HEK293T (cell line): ENCODE results near the gene RAC2.

Experiments used
- CTCF ChIA-PET: fragments of 350-600 bp; formaldehyde crosslinking; extraction: SDS; loops from one replicate; lab custom pipeline; 2021; ENCODE audit warnings: antibody characterized with exemption, inconsistent platforms; lab: Yijun Ruan, JAX
- POLR2A ChIA-PET: fragments of 350-600 bp; formaldehyde crosslinking; extraction: SDS; loops from one replicate; lab custom pipeline; 2020; ENCODE audit warnings: antibody characterized with exemption, inconsistent platforms; lab: Yijun Ruan, JAX
- DNase-seq: peaks from one replicate; pipeline ENCODE4 v3.0.0; 2012; ENCODE audit warnings: mixed read lengths; ENCODE audit errors: extremely low spot score
- ARNT ChIP-seq: fragments of 450-650 bp; IDR thresholded peaks from 2 replicates; pipeline ENCODE4 v1.6.1; 2017; ENCODE audit warnings: mild to moderate bottlenecking
- BHLHE40 ChIP-seq: fragments of 450-650 bp; IDR thresholded peaks from 2 replicates; pipeline ENCODE4 v1.6.1; 2016; ENCODE audit warnings: mild to moderate bottlenecking, moderate library complexity, borderline replicate concordance
- CTBP1 ChIP-seq: fragments of 450-650 bp; IDR thresholded peaks from 2 replicates; pipeline ENCODE4 v1.6.1; 2016; ENCODE audit warnings: borderline replicate concordance
- ELF4 ChIP-seq: fragments of 450-650 bp; IDR thresholded peaks from 2 replicates; pipeline ENCODE4 v1.6.1; 2017; ENCODE audit warnings: antibody characterized with exemption
- FOXA1 ChIP-seq: fragments of 450-650 bp; IDR thresholded peaks from 2 replicates; pipeline ENCODE4 v1.6.1; 2016; ENCODE audit warnings: mild to moderate bottlenecking
- FOXK2 ChIP-seq: fragments of 450-650 bp; IDR thresholded peaks from 2 replicates; pipeline ENCODE4 v1.6.1; 2016; ENCODE audit warnings: mild to moderate bottlenecking
- FOXM1 ChIP-seq: fragments of 450-650 bp; IDR thresholded peaks from 2 replicates; pipeline ENCODE4 v1.6.1; 2017; ENCODE audit warnings: mild to moderate bottlenecking, borderline replicate concordance
- HDGF ChIP-seq: fragments of 450-650 bp; IDR thresholded peaks from 2 replicates; pipeline ENCODE4 v1.6.1; 2017; ENCODE audit warnings: antibody characterized with exemption, borderline replicate concordance
- L3MBTL2 ChIP-seq: fragments of 450-650 bp; conservative IDR thresholded peaks from 2 replicates; pipeline ENCODE4 v1.6.1; 2016; ENCODE audit warnings: mild to moderate bottlenecking
- LEF1 ChIP-seq: fragments of 450-650 bp; IDR thresholded peaks from 2 replicates; pipeline ENCODE4 v1.6.1; 2017; ENCODE audit warnings: mild to moderate bottlenecking, borderline replicate concordance
- NFRKB ChIP-seq: fragments of 450-650 bp; IDR thresholded peaks from 2 replicates; pipeline ENCODE4 v1.6.1; 2016; ENCODE audit warnings: mild to moderate bottlenecking, moderate library complexity
- SP1 ChIP-seq: fragments of 450-650 bp; IDR thresholded peaks from 2 replicates; pipeline ENCODE4 v1.6.1; 2017
- SUZ12 ChIP-seq: fragments of 450-650 bp; IDR thresholded peaks from 2 replicates; pipeline ENCODE4 v1.6.1; 2016; ENCODE audit warnings: mild to moderate bottlenecking
- TARDBP ChIP-seq: fragments of 450-650 bp; IDR thresholded peaks from 2 replicates; pipeline ENCODE4 v1.6.1; 2016
- ZNF384 ChIP-seq: fragments of 450-650 bp; IDR thresholded peaks from 2 replicates; pipeline ENCODE4 v1.6.1; 2016
- TF ChIP-seq, protein P1 (sequence below): fragments of 450-650 bp; IDR thresholded peaks from 2 replicates; pipeline ENCODE4 v1.6.1; 2016

The RAC2 gene

DNA sequence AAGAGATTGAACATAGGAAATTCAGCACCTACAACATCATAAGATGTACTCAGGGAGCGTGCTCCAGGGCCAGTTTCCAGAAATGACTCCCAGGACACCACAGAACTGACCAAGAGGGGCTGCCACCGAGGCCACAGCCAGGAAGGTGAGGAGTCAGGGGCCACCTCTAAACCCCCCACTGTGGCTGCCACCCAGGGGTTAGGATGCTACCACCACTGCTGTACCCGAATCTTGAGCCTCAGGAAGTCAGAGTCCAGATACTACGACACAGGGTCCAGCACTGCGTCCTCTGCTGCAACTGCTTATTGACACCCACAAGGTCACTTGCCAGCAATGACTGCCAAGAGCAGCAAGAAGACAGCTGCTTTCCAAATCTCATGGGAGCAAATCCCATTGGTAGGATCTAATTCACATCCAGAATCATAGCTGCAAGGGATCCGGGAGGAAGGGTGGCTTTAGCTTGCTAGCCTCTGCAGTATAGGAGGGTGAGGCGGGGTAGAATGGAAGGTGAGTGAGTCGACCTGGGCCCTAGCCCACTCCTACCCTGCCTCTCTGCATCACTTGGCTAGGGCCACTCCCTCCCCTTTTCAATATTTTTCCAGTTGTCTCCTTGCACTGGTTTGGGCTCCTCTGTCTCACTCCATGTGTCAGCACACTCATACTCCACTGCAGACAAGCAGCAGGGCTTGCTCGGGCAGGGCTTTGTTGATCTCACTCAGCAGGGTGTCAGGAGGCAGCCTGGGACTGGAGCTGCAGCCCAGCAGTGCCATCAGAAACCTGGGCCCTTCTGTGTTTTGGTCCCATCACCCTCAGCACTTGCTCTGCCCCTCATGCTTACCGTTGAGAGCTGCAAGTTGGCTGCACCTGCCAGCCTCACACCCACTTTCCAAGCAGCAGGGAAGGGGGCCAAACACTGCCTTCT lies 20.2 kb upstream of the RAC2 start:
- DNase-seq = no peak

DNA sequence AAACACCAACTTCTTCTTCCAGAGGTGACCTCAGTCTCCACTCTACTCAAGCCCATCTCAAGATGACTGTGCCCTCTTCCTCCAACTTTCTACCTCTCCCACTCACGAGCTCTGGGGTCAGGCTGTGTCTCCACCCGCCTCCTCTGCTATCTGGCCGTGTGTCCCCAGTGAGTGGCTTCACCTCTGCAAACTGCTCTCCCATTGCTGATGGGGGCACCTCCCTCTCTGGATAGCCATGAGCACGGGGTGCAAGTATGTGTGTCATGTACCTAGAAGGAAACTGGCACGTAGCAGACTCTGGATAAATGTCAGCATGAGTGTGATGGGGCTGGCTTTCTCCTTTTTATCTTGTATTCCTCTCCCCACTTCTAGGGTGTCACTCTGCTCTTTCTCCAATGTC lies 18.3 kb upstream of the RAC2 start:
- POLR2A ChIA-PET = no interaction called here

More for the DNA sequence above, 20.2 kb upstream of the RAC2 start:
- ChIA-PET CTCF (no interaction called here), POLR2A (interaction anchor here (1.0 kb wide), 1 partner anchor 64 kb away, joined by 3 read pairs; no protein-coding TSS in a partner anchor)
- TF ChIP-seq CTBP1 (no peak), SP1 (no peak), L3MBTL2 (no peak), ARNT (no peak), TARDBP (no peak), LEF1 (no peak), FOXM1 (no peak), FOXK2 (no peak), ZNF384 (no peak)
- TF ChIP-seq, protein P1, sequence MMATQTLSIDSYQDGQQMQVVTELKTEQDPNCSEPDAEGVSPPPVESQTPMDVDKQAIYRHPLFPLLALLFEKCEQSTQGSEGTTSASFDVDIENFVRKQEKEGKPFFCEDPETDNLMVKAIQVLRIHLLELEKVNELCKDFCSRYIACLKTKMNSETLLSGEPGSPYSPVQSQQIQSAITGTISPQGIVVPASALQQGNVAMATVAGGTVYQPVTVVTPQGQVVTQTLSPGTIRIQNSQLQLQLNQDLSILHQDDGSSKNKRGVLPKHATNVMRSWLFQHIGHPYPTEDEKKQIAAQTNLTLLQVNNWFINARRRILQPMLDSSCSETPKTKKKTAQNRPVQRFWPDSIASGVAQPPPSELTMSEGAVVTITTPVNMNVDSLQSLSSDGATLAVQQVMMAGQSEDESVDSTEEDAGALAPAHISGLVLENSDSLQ = no peak

DNA sequence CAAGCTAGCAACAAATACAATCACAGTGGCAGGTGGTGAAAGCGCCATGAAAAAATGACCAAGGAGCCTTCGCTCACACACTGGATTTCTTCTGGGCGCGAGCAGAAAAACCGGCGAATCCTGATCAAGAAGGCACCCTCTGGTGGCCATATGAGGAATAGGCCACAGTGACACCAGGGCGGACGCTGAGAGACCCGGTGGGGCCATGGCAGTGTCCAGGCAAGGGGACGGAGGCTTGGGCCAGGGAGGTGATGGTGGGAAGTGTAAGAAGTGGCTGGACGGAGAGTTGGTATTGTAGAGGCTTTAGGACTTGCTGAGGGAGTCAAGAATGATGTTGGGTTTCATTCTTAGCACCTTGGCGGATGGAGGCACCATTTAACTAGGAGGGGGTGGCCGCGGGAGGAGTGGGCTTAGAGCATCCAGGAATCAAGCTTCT lies 16.9 kb upstream of the RAC2 start:
- POLR2A ChIA-PET = interaction anchor here (1.0 kb wide), 1 partner anchor 32 kb away, joined by 3 read pairs; no protein-coding TSS in a partner anchor
- CTCF ChIA-PET = interaction anchor here (0.6 to 2.2 kb wide), 13 partner anchors 9 to 216 kb away, joined by 3 to 13 read pairs (median 3); partner anchors contain the start of gene RAC2
- TF ChIP-seq FOXM1 = no peak
- no peak for TF ChIP-seq LEF1
- TF ChIP-seq SUZ12 = no peak
- no peak for TF ChIP-seq TARDBP
- no peak for TF ChIP-seq NFRKB
- TF ChIP-seq ARNT = no peak
- no peak for TF ChIP-seq FOXK2
- no peak for TF ChIP-seq SP1
- no peak for TF ChIP-seq HDGF
- TF ChIP-seq FOXA1 = no peak
- no peak for TF ChIP-seq CTBP1
- TF ChIP-seq ELF4 = no peak
- TF ChIP-seq BHLHE40 = no peak
- no peak for TF ChIP-seq ZNF384
- peak; percentile 84 for DNase-seq

More for the DNA sequence above, 18.3 kb upstream of the RAC2 start:
- no peak for DNase-seq
- no peak for TF ChIP-seq LEF1
- no peak for TF ChIP-seq ZNF384
- TF ChIP-seq BHLHE40 = no peak
- no peak for TF ChIP-seq FOXK2
- no peak for TF ChIP-seq FOXA1
- no peak for TF ChIP-seq FOXM1
- no peak for TF ChIP-seq NFRKB
- no peak for TF ChIP-seq L3MBTL2
- TF ChIP-seq SP1 = no peak
- no peak for TF ChIP-seq CTBP1
- no peak for TF ChIP-seq TARDBP
- no peak for TF ChIP-seq HDGF
- TF ChIP-seq, protein P1 = no peak
- no peak for TF ChIP-seq ELF4
- TF ChIP-seq SUZ12 = no peak
- TF ChIP-seq ARNT = no peak
- CTCF ChIA-PET = interaction anchor here (0.7 kb wide), 1 partner anchor 958 kb away, joined by 6 read pairs; no protein-coding TSS in a partner anchor

DNA sequence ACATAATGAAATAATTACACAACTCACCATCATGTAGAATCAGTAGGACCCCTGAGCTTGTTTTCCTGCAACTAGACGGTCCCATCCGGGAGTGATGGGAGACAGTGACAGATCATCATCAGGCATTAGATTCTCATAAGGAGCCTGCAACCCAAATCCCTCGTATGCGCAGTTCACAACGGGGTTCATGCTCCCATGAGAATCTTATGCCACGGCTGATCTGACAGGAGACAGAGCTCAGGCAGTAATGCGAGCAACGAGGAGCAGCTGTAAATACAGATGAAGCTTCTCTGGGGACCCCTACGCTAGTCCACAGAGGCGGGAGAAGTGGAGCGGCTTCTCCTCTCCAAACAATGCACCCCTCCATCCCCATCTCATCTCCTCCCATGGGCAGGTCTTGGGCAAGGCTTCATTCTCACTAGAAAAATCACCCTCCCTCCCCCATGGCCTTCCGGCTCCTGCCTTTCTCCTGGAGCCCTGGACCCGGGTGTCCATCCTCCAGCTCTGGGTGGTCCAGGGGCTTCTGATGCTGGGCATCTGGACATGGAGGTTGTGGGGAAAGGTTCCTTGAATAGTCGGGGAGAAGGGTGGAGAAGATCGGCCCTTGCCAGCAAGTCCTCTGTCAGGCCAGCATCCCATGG lies 16.2 kb upstream of the RAC2 start:
- POLR2A ChIA-PET = interaction anchor here (1.0 kb wide), 1 partner anchor 31 kb away, joined by 3 read pairs; no protein-coding TSS in a partner anchor
- TF ChIP-seq BHLHE40 (no peak), SP1 (no peak), CTBP1 (no peak)
- CTCF ChIA-PET = interaction anchor here (0.6 to 2.2 kb wide), 16 partner anchors 9 to 216 kb away, joined by 3 to 13 read pairs (median 3); partner anchors contain the start of gene RAC2

DNA sequence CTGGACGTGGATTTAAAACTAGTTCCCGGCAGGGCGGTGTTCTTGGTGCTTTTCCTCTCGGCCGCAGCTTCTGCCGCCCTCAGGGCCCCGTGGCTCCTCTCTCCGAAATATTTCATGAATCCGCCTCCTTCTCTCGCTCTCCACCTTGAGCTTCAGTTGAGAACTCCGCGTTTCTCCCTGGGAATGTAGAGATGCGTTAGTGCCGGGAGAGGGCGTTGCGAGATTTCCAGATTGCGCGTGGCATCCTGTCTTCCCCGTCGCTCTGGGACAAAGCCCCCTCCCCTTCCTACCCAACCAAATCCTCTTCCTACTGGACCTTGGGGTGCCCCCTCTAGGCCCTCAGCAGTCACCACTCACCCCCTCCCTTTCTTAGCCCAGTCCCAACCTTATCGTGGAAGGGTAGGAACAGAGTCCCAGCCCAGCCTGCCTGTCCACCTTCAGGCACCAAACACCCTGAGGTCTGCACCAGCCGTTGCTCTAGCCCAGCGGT lies 15.5 kb upstream of the RAC2 start:
- no peak for TF ChIP-seq ZNF384
- TF ChIP-seq FOXK2 = no peak
- no peak for TF ChIP-seq FOXA1
- TF ChIP-seq, protein P1 = no peak
- TF ChIP-seq SUZ12 = no peak
- TF ChIP-seq L3MBTL2 = 0 out of 2 replicates have a peak, but pooled peaks have one; percentile 18
- peak; percentile 59; the same call in 1 of the 2 replicates for TF ChIP-seq TARDBP
- no peak for TF ChIP-seq NFRKB
- no peak for TF ChIP-seq LEF1
- TF ChIP-seq ARNT = no peak
- TF ChIP-seq SP1 = no peak
- TF ChIP-seq ELF4 = no peak
- DNase-seq = no peak
- CTCF ChIA-PET = interaction anchor here (0.6 to 2.2 kb wide), 9 partner anchors 9 to 215 kb away, joined by 3 to 13 read pairs (median 4); no protein-coding TSS in a partner anchor
- POLR2A ChIA-PET = interaction anchor here (0.5 to 1.3 kb wide), 3 partner anchors 8 to 236 kb away, joined by 3 read pairs; no protein-coding TSS in a partner anchor

More for the DNA sequence above, 16.2 kb upstream of the RAC2 start:
- DNase-seq = no peak
